IMR-90 (cell line): Measurements from ENCODE around the gene AMBRA1. TPM values are rescaled to one million over a fixed set of nuclear protein-coding genes. Genes with fewer than 3 reads are reported as not detected.

Experiments
- ATAC-seq: fragments of 200-7000 bp; cut with Tn5 transposase; 2 replicates; pipeline ENCODE4 v1.9.1; 2020; ENCODE audit warnings: low read depth, mild to moderate bottlenecking, moderate library complexity
- BruUV-seq: library from RNA; stranded (reverse); fragments of 400-500 nt; replicated peaks from 2 replicates; lab custom pipeline; 2021; lab: Mats Ljungman, UMichigan
- CTCF ChIA-PET: fragments of 300-600 bp; formaldehyde crosslinking; extraction: SDS; loops from one replicate; lab custom pipeline; 2021; ENCODE audit warnings: antibody characterized with exemption; lab: Yijun Ruan, JAX
- POLR2A ChIA-PET: fragments of 300-600 bp; sonication (Branson Sonifier 250); formaldehyde crosslinking; loops from one replicate; lab custom pipeline; 2022; ENCODE audit warnings: antibody characterized with exemption; ENCODE audit not compliant: unreplicated experiment; lab: Charles Lee
- DNase-seq: peaks from one replicate; pipeline ENCODE4 v3.0.0; 2013
- H2AFZ ChIP-seq: replicated peaks from 2 replicates; pipeline ENCODE3; 2013; ENCODE audit warnings: low read length, mild to moderate bottlenecking; ENCODE audit not compliant: poor library complexity
- H2AK5ac ChIP-seq: 2 replicates; pipeline ENCODE4 v1.6.1; 2013; ENCODE audit warnings: low read depth, low read length, inconsistent platforms
- H2AK9ac ChIP-seq: replicated peaks from 2 replicates; pipeline ENCODE3; 2013; ENCODE audit warnings: mild to moderate bottlenecking, low read depth, low read length, moderate library complexity; ENCODE audit not compliant: poor library complexity
- H2BK120ac ChIP-seq: 2 replicates; pipeline ENCODE4 v1.6.1; 2013; ENCODE audit warnings: low read depth, low read length, inconsistent platforms
- H2BK15ac ChIP-seq: 3 replicates; pipeline ENCODE4 v1.6.1; 2013; ENCODE audit warnings: low read depth, low read length, inconsistent platforms
- H2BK20ac ChIP-seq: 2 replicates; pipeline ENCODE4 v1.6.1; 2013; ENCODE audit warnings: low read depth, mild to moderate bottlenecking, inconsistent platforms, low read length, moderate library complexity
- H2BK5ac ChIP-seq: 2 replicates; pipeline ENCODE4 v1.6.1; 2013; ENCODE audit warnings: mild to moderate bottlenecking, low read depth, low read length, inconsistent platforms; ENCODE audit not compliant: poor library complexity, severe bottlenecking
- H3K14ac ChIP-seq: replicated peaks from 2 replicates; pipeline ENCODE4 v1.6.1; 2013; ENCODE audit warnings: low read depth, low read length, inconsistent platforms
- H3K18ac ChIP-seq: 2 replicates; pipeline ENCODE4 v1.6.1; 2013; ENCODE audit warnings: low read depth, low read length, control low read depth
- H3K23ac ChIP-seq: 2 replicates; pipeline ENCODE4 v1.6.1; 2013; ENCODE audit warnings: low read depth, low read length, inconsistent platforms
- H3K27ac ChIP-seq: 2 replicates; pipeline ENCODE4 v1.5.1; 2013; ENCODE audit warnings: mild to moderate bottlenecking, control low read depth, low read length; ENCODE audit not compliant: insufficient read depth
- H3K27me3 ChIP-seq: 2 replicates; pipeline ENCODE4 v1.6.1; 2013; ENCODE audit warnings: low read length; ENCODE audit not compliant: control insufficient read depth, insufficient read depth
- H3K36me3 ChIP-seq: 2 replicates; pipeline ENCODE4 v1.6.1; 2013; ENCODE audit warnings: low read length, mixed read lengths; ENCODE audit not compliant: control insufficient read depth, insufficient read depth
- H3K4ac ChIP-seq: 2 replicates; pipeline ENCODE4 v1.6.1; 2013; ENCODE audit warnings: low read depth, low read length, inconsistent platforms
- H3K4me1 ChIP-seq: 2 replicates; pipeline ENCODE4 v1.6.1; 2013; ENCODE audit warnings: low read length, mixed read lengths; ENCODE audit not compliant: control insufficient read depth, insufficient read depth
- H3K4me2 ChIP-seq: 2 replicates; pipeline ENCODE4 v1.6.1; 2013; ENCODE audit warnings: low read depth, mild to moderate bottlenecking, control low read depth, low read length, moderate library complexity
- H3K4me3 ChIP-seq: 2 replicates; pipeline ENCODE4 v1.5.1; 2013; ENCODE audit warnings: low read depth, mild to moderate bottlenecking, control low read depth, low read length, moderate library complexity; ENCODE audit not compliant: insufficient read depth
- H3K56ac ChIP-seq: 2 replicates; pipeline ENCODE4 v1.6.1; 2013; ENCODE audit warnings: low read length, inconsistent platforms; ENCODE audit not compliant: insufficient read depth; ENCODE audit errors: extremely low read depth
- H3K79me1 ChIP-seq, 2 experiments: 2 replicates each; pipeline ENCODE4 v1.6.1; 2013; ENCODE audit warnings: low read length in 2 of 2, inconsistent platforms in 1 of 2, low read depth in 1 of 2
- H3K9ac ChIP-seq: 2 replicates; pipeline ENCODE4 v1.6.1; 2013; ENCODE audit warnings: low read depth, low read length, control low read depth
- H3K9me1 ChIP-seq: 2 replicates; pipeline ENCODE4 v1.6.1; 2013; ENCODE audit warnings: low read length, inconsistent platforms; ENCODE audit not compliant: insufficient read depth
- H3K9me3 ChIP-seq: 2 replicates; pipeline ENCODE4 v1.6.1; 2013; ENCODE audit warnings: low read length; ENCODE audit not compliant: control insufficient read depth, insufficient read depth
- H4K20me1 ChIP-seq: 2 replicates; pipeline ENCODE4 v1.6.1; 2013; ENCODE audit warnings: low read length, inconsistent platforms; ENCODE audit not compliant: insufficient read depth
- H4K5ac ChIP-seq: 2 replicates; pipeline ENCODE4 v1.6.1; 2013; ENCODE audit warnings: mild to moderate bottlenecking, low read depth, low read length, control low read depth
- H4K8ac ChIP-seq, 2 experiments: 2 replicates each; pipeline ENCODE4 v1.6.1; 2013; ENCODE audit warnings: low read depth in 2 of 2, low read length in 2 of 2, control low read depth in 1 of 2, inconsistent platforms in 1 of 2
- H4K91ac ChIP-seq: 2 replicates; pipeline ENCODE4 v1.6.1; 2013; ENCODE audit warnings: low read depth, low read length, inconsistent platforms; ENCODE audit not compliant: insufficient read depth
- BHLHE40 ChIP-seq: fragments of 150-350 bp; IDR thresholded peaks from 2 replicates; pipeline ENCODE4 v1.6.1; 2016; ENCODE audit warnings: mild to moderate bottlenecking, low read depth, low read length
- CEBPB ChIP-seq: IDR thresholded peaks from 2 replicates; pipeline ENCODE4 v1.6.1; 2012; ENCODE audit warnings: low read depth, low read length, improper control_type of control experiment
- CHD1 ChIP-seq: IDR thresholded peaks from 2 replicates; pipeline ENCODE4 v1.6.1; 2012; ENCODE audit warnings: low read depth, low read length, improper control_type of control experiment
- CTCF ChIP-seq: conservative IDR thresholded peaks from 2 replicates; pipeline ENCODE4 v1.5.1; 2012; ENCODE audit warnings: mild to moderate bottlenecking, low read depth, low read length, improper control_type of control experiment
- ELK1 ChIP-seq: fragments of 150-350 bp; IDR thresholded peaks from 2 replicates; pipeline ENCODE4 v1.6.1; 2016; ENCODE audit warnings: low read depth, mild to moderate bottlenecking, low read length, moderate library complexity, borderline replicate concordance
- FOS ChIP-seq: fragments of 150-350 bp; IDR thresholded peaks from 2 replicates; pipeline ENCODE4 v1.6.1; 2016; ENCODE audit warnings: low read depth, low read length
- MAFK ChIP-seq: IDR thresholded peaks from 2 replicates; pipeline ENCODE4 v1.6.1; 2012; ENCODE audit warnings: low read depth, low read length, improper control_type of control experiment
- MAZ ChIP-seq: IDR thresholded peaks from 2 replicates; pipeline ENCODE4 v1.6.1; 2012; ENCODE audit warnings: low read depth, mild to moderate bottlenecking, low read length, improper control_type of control experiment, moderate library complexity, borderline replicate concordance
- MXI1 ChIP-seq: IDR thresholded peaks from 2 replicates; pipeline ENCODE4 v1.6.1; 2012; ENCODE audit warnings: low read depth, mild to moderate bottlenecking, low read length, moderate library complexity, borderline replicate concordance
- NFE2L2 ChIP-seq: fragments of 150-350 bp; IDR thresholded peaks from 2 replicates; pipeline ENCODE4 v1.6.1; 2016; ENCODE audit warnings: low read depth, mild to moderate bottlenecking, low read length
- POLR2A ChIP-seq: IDR thresholded peaks from 2 replicates; pipeline ENCODE4 v1.6.1; 2012; ENCODE audit warnings: mild to moderate bottlenecking, low read depth, low read length
- RAD21 ChIP-seq: IDR thresholded peaks from 2 replicates; pipeline ENCODE4 v1.6.1; 2012; ENCODE audit warnings: low read length, improper control_type of control experiment
- RCOR1 ChIP-seq: IDR thresholded peaks from 2 replicates; pipeline ENCODE4 v1.6.1; 2012; ENCODE audit warnings: mild to moderate bottlenecking, low read length, improper control_type of control experiment; ENCODE audit not compliant: insufficient replicate concordance
- RFX5 ChIP-seq: IDR thresholded peaks from 2 replicates; pipeline ENCODE4 v1.8.0; 2012; ENCODE audit warnings: low read depth, mild to moderate bottlenecking, low read length, moderate library complexity
- SMC3 ChIP-seq: fragments of 150-350 bp; IDR thresholded peaks from 2 replicates; pipeline ENCODE4 v1.6.1; 2016; ENCODE audit warnings: low read depth, mild to moderate bottlenecking, antibody characterized with exemption, low read length, moderate library complexity
- USF2 ChIP-seq: fragments of 150-350 bp; IDR thresholded peaks from 2 replicates; pipeline ENCODE4 v1.6.1; 2017; ENCODE audit warnings: mild to moderate bottlenecking, antibody characterized with exemption, low read length, low read depth
- WGBS, 2 experiments: methylation state at CpG; one replicate each; pipeline versions ENCODE4 v1.1.5 to v1.1.7; 2013; ENCODE audit warnings: missing lambda C conversion rate in 2 of 2; ENCODE audit not compliant: insufficient read length in 1 of 2; ENCODE audit errors: extremely low coverage in 2 of 2; 5-methylcytosine and 5-hydroxymethylcytosine counted together
- dilution Hi-C: fragments of 300-500 bp; cut with HindIII; formaldehyde crosslinking; loops from one replicate; pipeline ENCODE4 v1.14.3; 2018; ENCODE audit warnings: low sequenced_read_pairs; ENCODE audit not compliant: unreplicated experiment
- in situ Hi-C: fragments of 300-500 bp; cut with MboI; formaldehyde crosslinking; loops from 3 replicates; pipeline ENCODE4 v1.14.3; 2019; ENCODE audit warnings: low sequenced_read_pairs, inconsistent platforms, mixed read lengths
- intact Hi-C: fragments of 100-400 bp; cut with micrococcal nuclease; formaldehyde crosslinking; loops from 2 replicates; pipeline ENCODE4 v1.10.0; 2022
- polyA plus RNA-seq, 3 experiments: library from polyadenylated mRNA; depleted of rRNA; stranded (reverse); fragments of >200 nt; gene quantifications; 2 replicates each; pipeline ENCODE4 v1.2.3, GENCODE V29; 2012; ENCODE audit warnings: low replicate concordance in 1 of 3
- total RNA-seq: library from RNA; depleted of rRNA; stranded (reverse); fragments of >200 nt; gene quantifications from 2 replicates; pipeline ENCODE4 v1.2.3, GENCODE V29; 2012

Gene AMBRA1
- total and polyA plus RNA-seq, 2 of the 4 experiments (the other 2 are of a cell fraction), result 9.4 to 18.3 TPM

GRCh38 chr11:46393231-46393616 is 200.6 kb downstream of the AMBRA1 start:
- peaks cover 24% of the 10 kb centered on the region for H4K20me1 ChIP-seq
- dilution Hi-C loops (no loop called here), in situ Hi-C loops (no loop called here), intact Hi-C loops (no loop called here)
- DNase-seq (no peak), ATAC-seq (no peak)
- peaks cover 27% of the 10 kb centered on the region for H3K27me3 ChIP-seq
- H3K18ac ChIP-seq, result no peak overlapping the region
- WGBS, 2 experiments, result no CpG with 5 or more reads among the region's 4 CpGs
- ChIA-PET CTCF (interaction anchor here (1.1 to 1.4 kb wide), 3 partner anchors 9 to 156 kb away, joined by 3 to 7 read pairs (median 3); no protein-coding TSS in a partner anchor), POLR2A (no interaction called here)
- H3K23ac ChIP-seq, result no peak overlapping the region
- peaks cover 5% of the 10 kb centered on the region; the same call in 1 of the 2 replicates for H3K9me1 ChIP-seq
- H4K91ac ChIP-seq, result no peak overlapping the region
- no peaks in the 10 kb centered on the region for H3K9me3 ChIP-seq
- H3K4ac ChIP-seq, result no peak overlapping the region
- H3K79me1 ChIP-seq, result no peaks in the 10 kb centered on the region
- no peak overlapping the region for H3K4me3 ChIP-seq
- no peak overlapping the region for H3K9ac ChIP-seq
- no peak overlapping the region for H2BK120ac ChIP-seq
- H2AK5ac ChIP-seq, result no peak overlapping the region
- no peak overlapping the region for H3K4me2 ChIP-seq
- H4K5ac ChIP-seq, result no peak overlapping the region
- no peak overlapping the region for H3K56ac ChIP-seq
- H2AFZ ChIP-seq, result no peak overlapping the region
- no peak overlapping the region for H3K27ac ChIP-seq
- no peak overlapping the region for H3K14ac ChIP-seq
- peaks cover 5% of the 10 kb centered on the region; the same call in 1 of the 2 replicates for H3K4me1 ChIP-seq
- H4K8ac ChIP-seq, result no peak overlapping the region
- TF ChIP-seq CEBPB (no peak), BHLHE40 (no peak), USF2 (no peak), ELK1 (no peak), POLR2A (no peak), FOS (no peak), SMC3 (no peak), RCOR1 (no peak), RFX5 (no peak), CHD1 (no peak), CTCF (no peak), NFE2L2 (no peak), MAFK (no peak), MXI1 (no peak), MAZ (no peak), RAD21 (no peak)
- no peak overlapping the region for H2AK9ac ChIP-seq
- H2BK15ac ChIP-seq, result no peak overlapping the region
- no peak overlapping the region for H2BK20ac ChIP-seq
- no peak overlapping the region for H2BK5ac ChIP-seq
- BruUV-seq, result no TSS peak
- peaks cover 13% of the 10 kb centered on the region for H3K36me3 ChIP-seq
